Measurements from ENCODE around the gene UGT1A10. TPM values are rescaled to one million over a fixed set of nuclear protein-coding genes. Genes with fewer than 3 reads are reported as not detected.
"Not testable (repeated sequence)": the region's sequence is repeated elsewhere in the genome, so short reads cannot be mapped to it uniquely, and the experiment has no call there.

Gene UGT1A10
- total RNA-seq, 2 donors from 2014 or later = not detected

GRCh38 chr2:233689031-233689430, 52.8 kb downstream of the UGT1A10 start:
- Mint-ChIP-seq H3K36me3 (ENCODE audit: insufficient read depth in 2 of 2) (no peaks in the 10 kb centered on the region), H3K27me3 (ENCODE audit: low read depth) (peaks cover 5% of the 10 kb centered on the region), H3K4me3 (no peak overlapping the region), H3K9me3 (no peaks in the 10 kb centered on the region), H3K27ac (no peak overlapping the region), H3K4me1 (ENCODE audit: low read depth) (no peaks in the 10 kb centered on the region)
- ATAC-seq (replicated peaks in 1 of 2) = no peak
- DNase-seq = no peak

GRCh38 chr2:233689501-233689900, 53.3 kb downstream of the UGT1A10 start:
- no peak for DNase-seq
- H3K9me3 Mint-ChIP-seq = no peaks in the 10 kb centered on the region
- H3K27me3 Mint-ChIP-seq (ENCODE audit: low read depth) = peaks cover 5% of the 10 kb centered on the region
- ATAC-seq (replicated peaks in 1 of 2) = no peak
- no peaks in the 10 kb centered on the region for H3K36me3 Mint-ChIP-seq (ENCODE audit: insufficient read depth in 2 of 2)
- H3K4me1 Mint-ChIP-seq (ENCODE audit: low read depth) = no peaks in the 10 kb centered on the region
- no peak overlapping the region for H3K27ac Mint-ChIP-seq
- H3K4me3 Mint-ChIP-seq = no peak overlapping the region

- H3K36me3 Mint-ChIP-seq (ENCODE audit: insufficient read depth in 2 of 2) = no peaks in the 10 kb centered on the region
- peaks cover 5% of the 10 kb centered on the region for H3K27me3 Mint-ChIP-seq (ENCODE audit: low read depth)
- H3K27ac Mint-ChIP-seq = no peak overlapping the region
- DNase-seq = no peak
- no peak overlapping the region for H3K4me3 Mint-ChIP-seq
- no peak for ATAC-seq (replicated peaks in 1 of 2)
- H3K9me3 Mint-ChIP-seq = no peaks in the 10 kb centered on the region
- H3K4me1 Mint-ChIP-seq (ENCODE audit: low read depth) = no peaks in the 10 kb centered on the region
These were observed 54.2 kb downstream of the UGT1A10 start for GRCh38 chr2:233690444-233690843.

DNA sequence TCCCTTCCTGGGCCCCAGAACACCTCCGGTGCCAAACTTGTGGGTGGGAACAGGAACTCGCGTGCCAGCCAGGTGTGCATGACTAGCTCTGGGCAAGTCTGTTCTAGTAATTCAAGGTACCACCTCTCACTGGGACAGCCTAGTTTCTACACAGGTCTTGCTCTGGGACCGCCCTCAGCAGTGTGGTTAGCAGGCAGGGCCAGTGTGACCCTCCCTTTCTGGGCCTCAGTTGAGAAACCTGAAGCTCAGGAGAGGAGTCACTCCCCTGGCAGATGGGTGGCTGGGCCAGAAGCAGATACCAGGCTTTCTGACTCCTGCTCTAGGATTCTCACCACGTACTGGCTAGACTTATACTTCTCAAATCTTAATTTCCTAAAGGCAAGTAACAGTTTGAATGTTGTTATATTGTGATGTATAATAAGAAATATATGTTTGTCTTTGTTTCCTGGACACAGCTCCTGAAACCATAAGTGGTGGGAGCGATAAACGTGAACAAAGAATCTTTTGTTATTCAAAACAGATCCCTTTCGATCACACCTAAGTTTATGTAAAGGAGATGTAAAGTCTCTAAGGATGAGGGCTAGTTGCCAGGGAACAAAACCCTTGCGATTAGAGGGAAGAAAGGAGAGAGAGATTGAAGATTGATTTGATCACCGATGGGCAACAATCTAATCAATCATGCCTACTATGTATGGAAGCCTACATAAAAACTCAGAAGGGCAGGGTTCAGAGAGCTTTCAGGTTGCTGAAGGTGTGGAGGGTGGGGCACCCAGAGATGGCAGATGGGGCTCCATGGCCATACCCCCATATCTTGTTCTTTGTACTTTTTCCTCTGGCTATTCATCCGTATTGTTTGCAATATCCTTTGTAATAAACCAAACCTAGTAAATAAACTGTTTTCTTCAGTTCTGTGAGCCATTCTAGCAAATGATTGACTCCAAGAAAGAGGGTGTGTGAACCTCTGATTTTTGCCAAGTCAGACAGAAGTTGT, 55.5 kb downstream of the UGT1A10 start:
- DNase-seq (no peak), ATAC-seq (replicated peaks in 1 of 2) (no peak)
- no peaks in the 10 kb centered on the region for H3K36me3 Mint-ChIP-seq (ENCODE audit: insufficient read depth in 2 of 2)
- no peaks in the 10 kb centered on the region for H3K4me1 Mint-ChIP-seq (ENCODE audit: low read depth)
- no peaks in the 10 kb centered on the region for H3K9me3 Mint-ChIP-seq
- H3K27ac Mint-ChIP-seq = no peak overlapping the region
- no peak overlapping the region for H3K4me3 Mint-ChIP-seq
- peaks cover 5% of the 10 kb centered on the region for H3K27me3 Mint-ChIP-seq (ENCODE audit: low read depth)

- no peak for DNase-seq
- Mint-ChIP-seq H3K9me3 (no peaks in the 10 kb centered on the region), H3K27me3 (ENCODE audit: low read depth) (peaks cover 5% of the 10 kb centered on the region), H3K36me3 (ENCODE audit: insufficient read depth in 2 of 2) (no peaks in the 10 kb centered on the region), H3K4me3 (no peak within 1 kb of the TSS), H3K27ac (no peak within 1 kb of the TSS), H3K4me1 (ENCODE audit: low read depth) (no peaks in the 10 kb centered on the region)
- no peak for ATAC-seq (replicated peaks in 1 of 2)
These were observed 56.4 kb downstream of the UGT1A10 start, which contains the start of gene UGT1A6 for GRCh38 chr2:233692648-233693047. UGT1A6 (plus strand) TSS chr2:233692890; CDS start chr2:233693005, 115 bp downstream.

GRCh38 chr2:233693963-233694362, 57.7 kb downstream of the UGT1A10 start:
- Mint-ChIP-seq H3K4me3 (no peak overlapping the region), H3K27me3 (ENCODE audit: low read depth) (peaks cover 5% of the 10 kb centered on the region), H3K9me3 (no peaks in the 10 kb centered on the region), H3K4me1 (ENCODE audit: low read depth) (no peaks in the 10 kb centered on the region), H3K36me3 (ENCODE audit: insufficient read depth in 2 of 2) (no peaks in the 10 kb centered on the region), H3K27ac (no peak overlapping the region)
- DNase-seq (no peak), ATAC-seq (replicated peaks in 1 of 2) (no peak)

DNA sequence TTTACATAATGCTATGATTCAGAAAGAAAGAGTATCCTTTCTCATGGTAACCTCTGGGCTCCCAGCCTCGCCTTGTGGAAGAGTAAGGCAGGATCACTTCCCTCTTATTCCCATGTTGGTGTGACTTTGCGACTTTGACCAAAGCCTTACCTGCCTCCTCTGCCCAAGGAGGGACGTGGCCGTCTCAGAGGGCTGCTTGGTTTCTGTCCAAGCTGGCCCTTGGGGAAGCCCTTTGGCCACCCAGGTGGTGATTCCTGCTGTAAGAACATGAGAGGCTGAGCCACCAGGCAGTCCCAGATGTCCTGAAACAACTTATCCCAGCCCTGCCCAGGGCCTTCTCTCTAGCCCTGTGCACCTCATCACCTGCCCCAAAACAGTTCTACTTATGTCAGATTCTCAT, 62.5 kb downstream of the UGT1A10 start:
- Mint-ChIP-seq H3K36me3 (ENCODE audit: insufficient read depth in 2 of 2) (no peaks in the 10 kb centered on the region), H3K27ac (no peak overlapping the region), H3K4me3 (no peak overlapping the region), H3K27me3 (ENCODE audit: low read depth) (peaks cover 2% of the 10 kb centered on the region), H3K9me3 (no peaks in the 10 kb centered on the region), H3K4me1 (ENCODE audit: low read depth) (no peaks in the 10 kb centered on the region)
- no peak for ATAC-seq (replicated peaks in 1 of 2)
- DNase-seq = no peak

- H3K27me3 Mint-ChIP-seq (ENCODE audit: low read depth) = no peaks in the 10 kb centered on the region
These were observed 63.3 kb downstream of the UGT1A10 start for GRCh38 chr2:233699424-233700027.

DNA sequence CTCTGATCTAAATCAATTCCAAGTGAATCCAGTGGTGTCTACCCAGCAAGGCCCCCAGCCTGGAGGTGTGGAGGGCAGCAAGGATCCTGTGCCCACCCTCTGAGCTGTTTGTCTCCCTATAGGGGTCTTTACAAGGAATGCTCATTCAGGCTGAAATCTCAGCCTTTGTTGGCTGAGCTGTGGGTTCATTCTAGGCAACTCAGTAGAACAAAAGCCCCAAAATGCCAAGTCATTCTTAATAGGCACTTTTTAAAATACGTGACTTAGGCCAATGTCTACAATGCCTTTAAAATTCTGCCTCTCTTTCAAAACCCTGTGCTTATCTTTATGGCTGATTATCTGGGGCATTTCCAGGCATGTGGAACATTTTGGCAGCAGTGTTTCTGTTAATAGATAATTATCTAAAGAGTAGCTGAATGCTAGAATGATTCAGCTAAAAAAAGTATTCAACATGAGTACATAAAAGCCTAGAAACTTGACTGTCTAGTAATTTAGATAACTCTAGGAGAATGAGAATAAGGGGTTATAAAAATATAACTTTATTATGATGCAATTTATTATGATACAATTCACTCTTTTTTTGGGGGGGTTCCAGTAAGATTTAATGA, 63.9 kb downstream of the UGT1A10 start:
- no peak overlapping the region for H3K27ac Mint-ChIP-seq
- no peak overlapping the region for H3K4me3 Mint-ChIP-seq
- ATAC-seq (replicated peaks in 1 of 2) = no peak
- no peak for DNase-seq
- no peaks in the 10 kb centered on the region for H3K9me3 Mint-ChIP-seq
- no peaks in the 10 kb centered on the region for H3K27me3 Mint-ChIP-seq (ENCODE audit: low read depth)
- no peaks in the 10 kb centered on the region for H3K4me1 Mint-ChIP-seq (ENCODE audit: low read depth)
- H3K36me3 Mint-ChIP-seq (ENCODE audit: insufficient read depth in 2 of 2) = no peaks in the 10 kb centered on the region

More at GRCh38 chr2:233699424-233700027, 63.3 kb downstream of the UGT1A10 start:
- no peak overlapping the region for H3K27ac Mint-ChIP-seq
- H3K36me3 Mint-ChIP-seq (ENCODE audit: insufficient read depth in 2 of 2) = no peaks in the 10 kb centered on the region
- DNase-seq (no peak), ATAC-seq (replicated peaks in 1 of 2) (no peak)
- H3K9me3 Mint-ChIP-seq = no peaks in the 10 kb centered on the region
- H3K4me3 Mint-ChIP-seq = no peak overlapping the region
- no peaks in the 10 kb centered on the region for H3K4me1 Mint-ChIP-seq (ENCODE audit: low read depth)

- DNase-seq; H3K4me1 Mint-ChIP-seq (ENCODE audit: low read depth); ATAC-seq (replicated peaks in 1 of 2); H3K27me3 Mint-ChIP-seq (ENCODE audit: low read depth); H3K9me3 Mint-ChIP-seq; H3K27ac Mint-ChIP-seq; H3K4me3 Mint-ChIP-seq; H3K36me3 Mint-ChIP-seq (ENCODE audit: insufficient read depth in 2 of 2): not testable (repeated sequence)
These were observed 64.6 kb downstream of the UGT1A10 start for GRCh38 chr2:233700842-233701241.

GRCh38 chr2:233702238-233702637, 66.0 kb downstream of the UGT1A10 start:
- no peaks in the 10 kb centered on the region for H3K9me3 Mint-ChIP-seq
- ATAC-seq (replicated peaks in 1 of 2) (no peak), DNase-seq (no peak)
- H3K4me3 Mint-ChIP-seq = no peak overlapping the region
- no peak overlapping the region for H3K27ac Mint-ChIP-seq
- no peaks in the 10 kb centered on the region for H3K36me3 Mint-ChIP-seq (ENCODE audit: insufficient read depth in 2 of 2)
- H3K27me3 Mint-ChIP-seq (ENCODE audit: low read depth) = no peaks in the 10 kb centered on the region
- no peaks in the 10 kb centered on the region for H3K4me1 Mint-ChIP-seq (ENCODE audit: low read depth)

DNA sequence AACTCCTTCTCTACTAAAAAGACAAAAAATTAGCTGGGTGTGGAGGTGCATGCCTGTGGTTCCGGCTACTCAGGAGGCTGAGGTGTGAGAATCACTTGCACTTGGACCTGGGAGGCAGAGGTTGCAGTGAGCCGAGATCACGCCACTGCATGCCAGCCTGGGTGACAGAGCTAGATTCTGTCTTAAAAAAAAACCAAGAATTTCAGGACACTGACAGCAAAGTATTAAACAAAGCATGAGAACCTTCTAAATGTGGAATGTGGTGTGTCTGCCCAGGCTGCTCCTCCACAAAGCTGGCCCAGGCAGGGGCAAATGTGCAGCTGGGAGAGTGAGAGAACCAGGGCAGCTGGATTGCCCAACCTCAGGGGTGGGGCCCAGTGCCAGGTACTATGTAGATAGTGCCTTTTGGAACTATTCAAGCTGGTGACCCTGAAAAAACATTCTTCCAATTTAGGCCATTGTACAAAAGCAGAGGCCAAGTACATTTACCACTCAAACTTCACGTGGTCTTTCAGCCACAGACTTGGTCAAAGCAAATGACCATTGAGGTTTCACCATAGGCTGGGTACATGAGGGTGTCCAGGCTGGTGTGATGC, 69.8 kb downstream of the UGT1A10 start:
- no peaks in the 10 kb centered on the region for H3K9me3 Mint-ChIP-seq
- H3K27ac Mint-ChIP-seq = no peak overlapping the region
- no peaks in the 10 kb centered on the region for H3K36me3 Mint-ChIP-seq (ENCODE audit: insufficient read depth in 2 of 2)
- no peak for ATAC-seq (replicated peaks in 1 of 2)
- no peaks in the 10 kb centered on the region for H3K27me3 Mint-ChIP-seq (ENCODE audit: low read depth)
- H3K4me1 Mint-ChIP-seq (ENCODE audit: low read depth) = no peaks in the 10 kb centered on the region
- no peak for DNase-seq
- no peak overlapping the region for H3K4me3 Mint-ChIP-seq

GRCh38 chr2:233706720-233707119, 70.5 kb downstream of the UGT1A10 start:
- no peak overlapping the region for H3K27ac Mint-ChIP-seq
- no peak for ATAC-seq (replicated peaks in 1 of 2)
- no peaks in the 10 kb centered on the region for H3K9me3 Mint-ChIP-seq
- H3K36me3 Mint-ChIP-seq (ENCODE audit: insufficient read depth in 2 of 2) = no peaks in the 10 kb centered on the region
- no peak for DNase-seq
- H3K4me1 Mint-ChIP-seq (ENCODE audit: low read depth) = no peaks in the 10 kb centered on the region
- no peak overlapping the region for H3K4me3 Mint-ChIP-seq
- peaks cover 7% of the 10 kb centered on the region for H3K27me3 Mint-ChIP-seq (ENCODE audit: low read depth)

Measured in activated T-cell treated with anti-CD3 and anti-CD28 coated beads, Interleukin-2, amount 50 U/mL, for 72 hours (primary cell).